GM19452 (cell line): ENCODE measurements around the gene IWS1.
"Not testable (repeated sequence)": the region's sequence is repeated elsewhere in the genome, so short reads cannot be mapped to it uniquely, and the experiment has no call there.

Experiments used
- ATAC-seq: cut with Tn5 transposase; IDR thresholded peaks from one replicate; pipeline ENCODE4 v1.9.1; 2021; ENCODE audit not compliant: unreplicated experiment

The IWS1 gene

GRCh38 chr2:127561371-127561770, 35.1 kb upstream of the IWS1 start:
- no peak for ATAC-seq

GRCh38 chr2:127560931-127561280, 34.6 kb upstream of the IWS1 start:
- ATAC-seq = no peak

- ATAC-seq = no peak
These were observed 34.1 kb upstream of the IWS1 start for GRCh38 chr2:127560201-127560930.

GRCh38 chr2:127559454-127559853, 33.2 kb upstream of the IWS1 start:
- ATAC-seq = no peak

- ATAC-seq = no peak
These were observed 32.6 kb upstream of the IWS1 start for GRCh38 chr2:127558911-127559310.

GRCh38 chr2:127552846-127553245, 26.6 kb upstream of the IWS1 start:
- no peak for ATAC-seq

- ATAC-seq = no peak
These were observed 26.0 kb upstream of the IWS1 start for GRCh38 chr2:127552336-127552735.

- ATAC-seq = no peak
These were observed 25.1 kb upstream of the IWS1 start for GRCh38 chr2:127551221-127551930.

- ATAC-seq = no peak
These were observed 20.5 kb upstream of the IWS1 start for GRCh38 chr2:127546797-127547196.

- ATAC-seq = no peak
These were observed 19.5 kb upstream of the IWS1 start for GRCh38 chr2:127545796-127546195.

- no peak for ATAC-seq
These were observed 18.9 kb upstream of the IWS1 start for GRCh38 chr2:127545189-127545588.

- not testable (repeated sequence) for ATAC-seq
These were observed 16.8 kb upstream of the IWS1 start for GRCh38 chr2:127543013-127543501.

GRCh38 chr2:127542231-127542630, 15.9 kb upstream of the IWS1 start:
- ATAC-seq = no peak

- no peak for ATAC-seq
These were observed 15.5 kb upstream of the IWS1 start for GRCh38 chr2:127541809-127542208.

- ATAC-seq = no peak
These were observed 11.4 kb upstream of the IWS1 start for GRCh38 chr2:127537644-127538043.

GRCh38 chr2:127536707-127537541, 10.6 kb upstream of the IWS1 start:
- ATAC-seq = no peak

- ATAC-seq = no peak
These were observed 9.6 kb upstream of the IWS1 start for GRCh38 chr2:127535918-127536317.

- ATAC-seq = no peak
These were observed 9.2 kb upstream of the IWS1 start, which contains the start of gene MYO7B for GRCh38 chr2:127535422-127535901. TSS of gene MYO7B (plus strand) at chr2:127535683. CDS start at chr2:127559723, 24,040 bp downstream.

GRCh38 chr2:127532296-127532695, 6.0 kb upstream of the IWS1 start:
- ATAC-seq = no peak

GRCh38 chr2:127531221-127531648, 4.9 kb upstream of the IWS1 start:
- no peak for ATAC-seq
